WTC11 (cell line): ENCODE measurements around the gene PDE11A. TPM values are rescaled to one million over a fixed set of nuclear protein-coding genes. Genes with fewer than 3 reads are reported as not detected.

Source experiments
- ATAC-seq: fragments of 200-7000 bp; cut with Tn5 transposase; 2 replicates; pipeline ENCODE4 v1.10.0; 2021; ENCODE audit warnings: mild to moderate bottlenecking, moderate library complexity
- CTCF ChIA-PET: fragments of 300-600 bp; sonication (Branson Sonifier 250); formaldehyde crosslinking; loops from one replicate; lab custom pipeline; 2021; ENCODE audit warnings: antibody characterized with exemption; lab: Charles Lee
- POLR2A ChIA-PET: fragments of 350-600 bp; sonication (Branson Sonifier 250); formaldehyde crosslinking; loops from one replicate; lab custom pipeline; 2021; ENCODE audit warnings: antibody characterized with exemption; lab: Charles Lee
- DNase-seq: peaks from one replicate; pipeline ENCODE4 v3.0.0; 2021; ENCODE audit warnings: low spot score
- H3K27ac Mint-ChIP-seq: 2 replicates; pipeline ENCODE4 v1.8.0; 2021; ENCODE audit warnings: mixed read lengths
- H3K27me3 Mint-ChIP-seq: 2 replicates; pipeline ENCODE4 v1.8.0; 2021; ENCODE audit warnings: low read depth, mild to moderate bottlenecking, moderate library complexity, mixed read lengths
- H3K36me3 Mint-ChIP-seq: 2 replicates; pipeline ENCODE4 v1.8.0; 2021; ENCODE audit warnings: mixed read lengths
- H3K4me1 Mint-ChIP-seq: 2 replicates; pipeline ENCODE4 v1.8.0; 2022; ENCODE audit warnings: mixed read lengths
- H3K4me3 Mint-ChIP-seq: 2 replicates; pipeline ENCODE4 v1.8.0; 2021; ENCODE audit warnings: mild to moderate bottlenecking, moderate library complexity, mixed read lengths
- H3K9me3 Mint-ChIP-seq: 2 replicates; pipeline ENCODE4 v1.8.0; 2021; ENCODE audit warnings: mixed read lengths
- CREB1 ChIP-seq: sonication (generic); formaldehyde crosslinking; IDR thresholded peaks from 2 replicates; pipeline ENCODE4 v1.8.0; 2023; ENCODE audit warnings: mild to moderate bottlenecking, missing genetic modification reagents
- CREM ChIP-seq: sonication (generic); formaldehyde crosslinking; IDR thresholded peaks from 2 replicates; pipeline ENCODE4 v1.8.1; 2022; ENCODE audit warnings: mild to moderate bottlenecking, missing genetic modification reagents, moderate library complexity
- ETV6 ChIP-seq: sonication (generic); formaldehyde crosslinking; IDR thresholded peaks from 2 replicates; pipeline ENCODE4 v1.8.1; 2022; ENCODE audit warnings: mild to moderate bottlenecking, missing genetic modification reagents
- FOXJ3 ChIP-seq: sonication (generic); formaldehyde crosslinking; IDR thresholded peaks from 2 replicates; pipeline ENCODE4 v1.9.0; 2021; ENCODE audit warnings: missing genetic modification reagents, mild to moderate bottlenecking, borderline replicate concordance
- FOXK1 ChIP-seq: sonication (generic); formaldehyde crosslinking; IDR thresholded peaks from 2 replicates; pipeline ENCODE4 v1.8.0; 2022; ENCODE audit warnings: mild to moderate bottlenecking, moderate library complexity, missing genetic modification reagents
- FOXP1 ChIP-seq: sonication (generic); formaldehyde crosslinking; IDR thresholded peaks from 2 replicates; pipeline ENCODE4 v1.8.0; 2022; ENCODE audit warnings: missing genetic modification reagents, mild to moderate bottlenecking, moderate library complexity, borderline replicate concordance
- JAZF1 ChIP-seq: fragments of 250-450 bp; sonication (Bioruptor Pico); IDR thresholded peaks from 2 replicates; pipeline ENCODE4 v1.9.0; 2021; ENCODE audit warnings: moderate library complexity, mild to moderate bottlenecking, inconsistent platforms
- NFATC4 ChIP-seq: fragments of 250-450 bp; sonication (Bioruptor Pico); IDR thresholded peaks from 2 replicates; pipeline ENCODE4 v1.9.0; 2021; ENCODE audit warnings: mild to moderate bottlenecking
- NFYB ChIP-seq: sonication (generic); formaldehyde crosslinking; conservative IDR thresholded peaks from 2 replicates; pipeline ENCODE4 v1.8.0; 2022; ENCODE audit warnings: low read depth, missing genetic modification reagents
- SMAD3 ChIP-seq: sonication (generic); formaldehyde crosslinking; IDR thresholded peaks from 2 replicates; pipeline ENCODE4 v1.8.0; 2022; ENCODE audit warnings: missing genetic modification reagents, mild to moderate bottlenecking, borderline replicate concordance
- SMAD4 ChIP-seq: sonication (generic); formaldehyde crosslinking; IDR thresholded peaks from 2 replicates; pipeline ENCODE4 v1.8.0; 2022; ENCODE audit warnings: mild to moderate bottlenecking, missing genetic modification reagents
- ZNF423 ChIP-seq: fragments of 250-450 bp; sonication (Bioruptor Pico); IDR thresholded peaks from 2 replicates; pipeline ENCODE4 v2.1.2; 2022; ENCODE audit warnings: mild to moderate bottlenecking, moderate library complexity
- total RNA-seq: library from RNA; stranded (reverse); gene quantifications from 3 replicates; pipeline ENCODE4 v1.2.3, GENCODE V29; 2021
- TF ChIP-seq, protein P1 (sequence below): sonication (generic); formaldehyde crosslinking; IDR thresholded peaks from 2 replicates; pipeline ENCODE4 v1.8.1; 2023; ENCODE audit warnings: mild to moderate bottlenecking, missing genetic modification reagents, moderate library complexity
- TF ChIP-seq, protein P2 (sequence below): fragments of 250-450 bp; sonication (Bioruptor Pico); IDR thresholded peaks from 2 replicates; pipeline ENCODE4 v2.1.2; 2022; ENCODE audit warnings: mild to moderate bottlenecking, moderate library complexity
- TF ChIP-seq, protein P3 (sequence below): sonication (generic); formaldehyde crosslinking; conservative IDR thresholded peaks from 2 replicates; pipeline ENCODE4 v1.8.1; 2023; ENCODE audit warnings: mild to moderate bottlenecking, low read depth, missing genetic modification reagents, moderate library complexity
- TF ChIP-seq, protein P4 (sequence below): sonication (generic); formaldehyde crosslinking; IDR thresholded peaks from 2 replicates; pipeline ENCODE4 v1.8.1; 2022; ENCODE audit warnings: mild to moderate bottlenecking, moderate library complexity, missing genetic modification reagents
- TF ChIP-seq, protein P5 (sequence below): sonication (generic); formaldehyde crosslinking; IDR thresholded peaks from 2 replicates; pipeline ENCODE4 v1.8.1; 2022; ENCODE audit warnings: low read depth, missing genetic modification reagents, borderline replicate concordance
- TF ChIP-seq, protein P6 (sequence below): sonication (generic); formaldehyde crosslinking; IDR thresholded peaks from 2 replicates; pipeline ENCODE4 v1.8.1; 2022; ENCODE audit warnings: missing genetic modification reagents, borderline replicate concordance
- TF ChIP-seq, protein P7 (sequence below): fragments of 200-600 bp; IDR thresholded peaks from 2 replicates; pipeline ENCODE4 v1.8.0; 2022; ENCODE audit warnings: antibody characterized with exemption

Gene PDE11A
- total RNA-seq, 1 experiment from 2014 or later = 0.13 TPM

DNA sequence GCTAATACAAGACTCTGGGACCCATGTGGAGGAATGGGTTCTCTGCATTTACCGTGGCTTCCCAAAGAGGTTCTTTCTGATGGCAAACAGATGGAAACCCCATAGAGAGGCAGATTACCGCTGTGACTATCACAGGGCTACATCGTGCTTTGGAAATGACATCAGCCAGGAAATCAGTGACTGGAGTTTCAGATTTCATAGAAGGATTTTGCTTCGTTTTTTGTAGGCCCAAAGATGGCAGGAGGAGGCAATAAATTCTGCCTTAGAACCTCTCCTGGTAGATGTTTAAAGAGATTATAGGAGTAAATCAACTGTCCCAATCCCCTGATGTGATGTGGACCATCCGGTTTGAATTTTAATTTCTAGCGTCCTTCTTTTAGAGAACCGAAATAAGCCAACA, 465.9 kb downstream of the PDE11A start:
- POLR2A ChIA-PET = no interaction called here
- Mint-ChIP-seq H3K27ac (no peak overlapping the region), H3K4me3 (no peak overlapping the region), H3K9me3 (peaks cover 5% of the 10 kb centered on the region), H3K27me3 (no peaks in the 10 kb centered on the region; the same call in 1 of the 2 replicates), H3K36me3 (no peaks in the 10 kb centered on the region), H3K4me1 (peaks cover 14% of the 10 kb centered on the region)
- no peak for TF ChIP-seq FOXP1 (CRISPR knock-in tag)
- TF ChIP-seq FOXJ3 = no peak
- TF ChIP-seq, protein P1, sequence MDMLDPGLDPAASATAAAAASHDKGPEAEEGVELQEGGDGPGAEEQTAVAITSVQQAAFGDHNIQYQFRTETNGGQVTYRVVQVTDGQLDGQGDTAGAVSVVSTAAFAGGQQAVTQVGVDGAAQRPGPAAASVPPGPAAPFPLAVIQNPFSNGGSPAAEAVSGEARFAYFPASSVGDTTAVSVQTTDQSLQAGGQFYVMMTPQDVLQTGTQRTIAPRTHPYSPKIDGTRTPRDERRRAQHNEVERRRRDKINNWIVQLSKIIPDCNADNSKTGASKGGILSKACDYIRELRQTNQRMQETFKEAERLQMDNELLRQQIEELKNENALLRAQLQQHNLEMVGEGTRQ (CRISPR knock-in tag) = no peak
- TF ChIP-seq SMAD4 = no peak
- TF ChIP-seq, protein P2, sequence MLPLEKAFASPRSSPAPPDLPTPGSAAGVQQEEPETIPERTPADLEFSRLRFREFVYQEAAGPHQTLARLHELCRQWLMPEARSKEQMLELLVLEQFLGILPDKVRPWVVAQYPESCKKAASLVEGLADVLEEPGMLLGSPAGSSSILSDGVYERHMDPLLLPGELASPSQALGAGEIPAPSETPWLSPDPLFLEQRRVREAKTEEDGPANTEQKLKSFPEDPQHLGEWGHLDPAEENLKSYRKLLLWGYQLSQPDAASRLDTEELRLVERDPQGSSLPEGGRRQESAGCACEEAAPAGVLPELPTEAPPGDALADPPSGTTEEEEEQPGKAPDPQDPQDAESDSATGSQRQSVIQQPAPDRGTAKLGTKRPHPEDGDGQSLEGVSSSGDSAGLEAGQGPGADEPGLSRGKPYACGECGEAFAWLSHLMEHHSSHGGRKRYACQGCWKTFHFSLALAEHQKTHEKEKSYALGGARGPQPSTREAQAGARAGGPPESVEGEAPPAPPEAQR (CRISPR knock-in tag) = no peak
- TF ChIP-seq, protein P3, sequence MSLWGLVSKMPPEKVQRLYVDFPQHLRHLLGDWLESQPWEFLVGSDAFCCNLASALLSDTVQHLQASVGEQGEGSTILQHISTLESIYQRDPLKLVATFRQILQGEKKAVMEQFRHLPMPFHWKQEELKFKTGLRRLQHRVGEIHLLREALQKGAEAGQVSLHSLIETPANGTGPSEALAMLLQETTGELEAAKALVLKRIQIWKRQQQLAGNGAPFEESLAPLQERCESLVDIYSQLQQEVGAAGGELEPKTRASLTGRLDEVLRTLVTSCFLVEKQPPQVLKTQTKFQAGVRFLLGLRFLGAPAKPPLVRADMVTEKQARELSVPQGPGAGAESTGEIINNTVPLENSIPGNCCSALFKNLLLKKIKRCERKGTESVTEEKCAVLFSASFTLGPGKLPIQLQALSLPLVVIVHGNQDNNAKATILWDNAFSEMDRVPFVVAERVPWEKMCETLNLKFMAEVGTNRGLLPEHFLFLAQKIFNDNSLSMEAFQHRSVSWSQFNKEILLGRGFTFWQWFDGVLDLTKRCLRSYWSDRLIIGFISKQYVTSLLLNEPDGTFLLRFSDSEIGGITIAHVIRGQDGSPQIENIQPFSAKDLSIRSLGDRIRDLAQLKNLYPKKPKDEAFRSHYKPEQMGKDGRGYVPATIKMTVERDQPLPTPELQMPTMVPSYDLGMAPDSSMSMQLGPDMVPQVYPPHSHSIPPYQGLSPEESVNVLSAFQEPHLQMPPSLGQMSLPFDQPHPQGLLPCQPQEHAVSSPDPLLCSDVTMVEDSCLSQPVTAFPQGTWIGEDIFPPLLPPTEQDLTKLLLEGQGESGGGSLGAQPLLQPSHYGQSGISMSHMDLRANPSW (CRISPR knock-in tag) = no peak
- TF ChIP-seq NFATC4 = no peak
- TF ChIP-seq, protein P4, sequence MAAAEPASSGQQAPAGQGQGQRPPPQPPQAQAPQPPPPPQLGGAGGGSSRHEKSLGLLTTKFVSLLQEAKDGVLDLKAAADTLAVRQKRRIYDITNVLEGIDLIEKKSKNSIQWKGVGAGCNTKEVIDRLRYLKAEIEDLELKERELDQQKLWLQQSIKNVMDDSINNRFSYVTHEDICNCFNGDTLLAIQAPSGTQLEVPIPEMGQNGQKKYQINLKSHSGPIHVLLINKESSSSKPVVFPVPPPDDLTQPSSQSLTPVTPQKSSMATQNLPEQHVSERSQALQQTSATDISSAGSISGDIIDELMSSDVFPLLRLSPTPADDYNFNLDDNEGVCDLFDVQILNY (CRISPR knock-in tag) = no peak
- TF ChIP-seq, protein P5, sequence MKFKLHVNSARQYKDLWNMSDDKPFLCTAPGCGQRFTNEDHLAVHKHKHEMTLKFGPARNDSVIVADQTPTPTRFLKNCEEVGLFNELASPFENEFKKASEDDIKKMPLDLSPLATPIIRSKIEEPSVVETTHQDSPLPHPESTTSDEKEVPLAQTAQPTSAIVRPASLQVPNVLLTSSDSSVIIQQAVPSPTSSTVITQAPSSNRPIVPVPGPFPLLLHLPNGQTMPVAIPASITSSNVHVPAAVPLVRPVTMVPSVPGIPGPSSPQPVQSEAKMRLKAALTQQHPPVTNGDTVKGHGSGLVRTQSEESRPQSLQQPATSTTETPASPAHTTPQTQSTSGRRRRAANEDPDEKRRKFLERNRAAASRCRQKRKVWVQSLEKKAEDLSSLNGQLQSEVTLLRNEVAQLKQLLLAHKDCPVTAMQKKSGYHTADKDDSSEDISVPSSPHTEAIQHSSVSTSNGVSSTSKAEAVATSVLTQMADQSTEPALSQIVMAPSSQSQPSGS (CRISPR knock-in tag) = no peak
- TF ChIP-seq NFYB (CRISPR knock-in tag) = no peak
- no peak for TF ChIP-seq FOXK1 (CRISPR knock-in tag)
- TF ChIP-seq, protein P6, sequence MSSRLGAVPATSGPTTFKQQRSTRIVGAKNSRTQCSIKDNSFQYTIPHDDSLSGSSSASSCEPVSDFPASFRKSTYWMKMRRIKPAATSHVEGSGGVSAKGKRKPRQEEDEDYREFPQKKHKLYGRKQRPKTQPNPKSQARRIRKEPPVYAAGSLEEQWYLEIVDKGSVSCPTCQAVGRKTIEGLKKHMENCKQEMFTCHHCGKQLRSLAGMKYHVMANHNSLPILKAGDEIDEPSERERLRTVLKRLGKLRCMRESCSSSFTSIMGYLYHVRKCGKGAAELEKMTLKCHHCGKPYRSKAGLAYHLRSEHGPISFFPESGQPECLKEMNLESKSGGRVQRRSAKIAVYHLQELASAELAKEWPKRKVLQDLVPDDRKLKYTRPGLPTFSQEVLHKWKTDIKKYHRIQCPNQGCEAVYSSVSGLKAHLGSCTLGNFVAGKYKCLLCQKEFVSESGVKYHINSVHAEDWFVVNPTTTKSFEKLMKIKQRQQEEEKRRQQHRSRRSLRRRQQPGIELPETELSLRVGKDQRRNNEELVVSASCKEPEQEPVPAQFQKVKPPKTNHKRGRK = no peak
- no peak for TF ChIP-seq ZNF423 (CRISPR knock-in tag)
- TF ChIP-seq JAZF1 (CRISPR knock-in tag) = no peak
- TF ChIP-seq SMAD3 (CRISPR knock-in tag) = no peak
- TF ChIP-seq, protein P7, sequence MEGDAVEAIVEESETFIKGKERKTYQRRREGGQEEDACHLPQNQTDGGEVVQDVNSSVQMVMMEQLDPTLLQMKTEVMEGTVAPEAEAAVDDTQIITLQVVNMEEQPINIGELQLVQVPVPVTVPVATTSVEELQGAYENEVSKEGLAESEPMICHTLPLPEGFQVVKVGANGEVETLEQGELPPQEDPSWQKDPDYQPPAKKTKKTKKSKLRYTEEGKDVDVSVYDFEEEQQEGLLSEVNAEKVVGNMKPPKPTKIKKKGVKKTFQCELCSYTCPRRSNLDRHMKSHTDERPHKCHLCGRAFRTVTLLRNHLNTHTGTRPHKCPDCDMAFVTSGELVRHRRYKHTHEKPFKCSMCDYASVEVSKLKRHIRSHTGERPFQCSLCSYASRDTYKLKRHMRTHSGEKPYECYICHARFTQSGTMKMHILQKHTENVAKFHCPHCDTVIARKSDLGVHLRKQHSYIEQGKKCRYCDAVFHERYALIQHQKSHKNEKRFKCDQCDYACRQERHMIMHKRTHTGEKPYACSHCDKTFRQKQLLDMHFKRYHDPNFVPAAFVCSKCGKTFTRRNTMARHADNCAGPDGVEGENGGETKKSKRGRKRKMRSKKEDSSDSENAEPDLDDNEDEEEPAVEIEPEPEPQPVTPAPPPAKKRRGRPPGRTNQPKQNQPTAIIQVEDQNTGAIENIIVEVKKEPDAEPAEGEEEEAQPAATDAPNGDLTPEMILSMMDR = no peak
- TF ChIP-seq CREM (CRISPR knock-in tag) = no peak
- no peak for TF ChIP-seq CREB1
- TF ChIP-seq ETV6 = no peak
- no peak for ATAC-seq
- no peak for DNase-seq
- CTCF ChIA-PET = interaction anchor here (1.5 kb wide), 1 partner anchor 117 kb away, joined by 5 read pairs; no protein-coding TSS in a partner anchor
